HG02884 (cell line): ENCODE data around the gene REXO1.
A peak's percentile ranks its signal among the peaks of the same experiment; 100 is the strongest.
"Not testable (repeated sequence)": the region's sequence is repeated elsewhere in the genome, so short reads cannot be mapped to it uniquely, and the experiment has no call there.

ENCODE experiments used
- ATAC-seq: cut with Tn5 transposase; IDR thresholded peaks from one replicate; pipeline ENCODE4 v1.9.1; 2021; ENCODE audit warnings: mild to moderate bottlenecking, moderate library complexity; ENCODE audit not compliant: unreplicated experiment

The REXO1 gene

GRCh38 chr19:1877280-1877660 is 29.0 kb upstream of the REXO1 start:
- ATAC-seq = not testable (repeated sequence)

- not testable (repeated sequence) for ATAC-seq
These were observed 28.4 kb upstream of the REXO1 start for GRCh38 chr19:1876496-1877279.

- ATAC-seq = peak; percentile 86
These were observed 27.6 kb upstream of the REXO1 start for GRCh38 chr19:1875646-1876495.

- not testable (repeated sequence) for ATAC-seq
These were observed 27.0 kb upstream of the REXO1 start for GRCh38 chr19:1875265-1875645.

- no peak for ATAC-seq
These were observed 26.4 kb upstream of the REXO1 start for GRCh38 chr19:1874554-1875185.

- ATAC-seq = no peak
These were observed 25.5 kb upstream of the REXO1 start for GRCh38 chr19:1873524-1874473.

- ATAC-seq = no peak
These were observed 24.7 kb upstream of the REXO1 start for GRCh38 chr19:1872807-1873523.

GRCh38 chr19:1871630-1872029 is 23.3 kb upstream of the REXO1 start:
- no peak for ATAC-seq

GRCh38 chr19:1871140-1871597 is 22.9 kb upstream of the REXO1 start:
- no peak for ATAC-seq

- ATAC-seq = no peak
These were observed 20.7 kb upstream of the REXO1 start for GRCh38 chr19:1868971-1869370.

GRCh38 chr19:1867349-1867724 is 19.1 kb upstream of the REXO1 start:
- no peak for ATAC-seq

GRCh38 chr19:1866693-1867348 is 18.5 kb upstream of the REXO1 start:
- ATAC-seq = no peak

- no peak for ATAC-seq
These were observed 17.1 kb upstream of the REXO1 start for GRCh38 chr19:1865172-1866010.

GRCh38 chr19:1864480-1865171 is 16.3 kb upstream of the REXO1 start:
- ATAC-seq = no peak

- ATAC-seq = peak; percentile 55
These were observed 15.6 kb upstream of the REXO1 start for GRCh38 chr19:1863638-1864479.

GRCh38 chr19:1863328-1863637 is 15.0 kb upstream of the REXO1 start, which contains the start of gene KLF16:
TSS of gene KLF16 (minus strand) at chr19:1863579. CDS start at chr19:1863497, 82 bp downstream.
- no peak for ATAC-seq
